Loucy (cell line): ENCODE results near the gene KDELR1.

ENCODE experiments used
- H2AFZ ChIP-seq: fragments of 200-600 bp; sonication (generic); 2 replicates; pipeline ENCODE4 v1.6.0; 2016; ENCODE audit warnings: antibody characterized with exemption, mild to moderate bottlenecking, low read length, moderate library complexity
- H3F3A ChIP-seq: fragments of 200-600 bp; 2 replicates; pipeline ENCODE4 v1.6.0; 2016; ENCODE audit warnings: antibody characterized with exemption, low read depth, mild to moderate bottlenecking
- H3K27me3 ChIP-seq: fragments of 200-600 bp; sonication (generic); 2 replicates; pipeline ENCODE4 v1.6.1; 2014; ENCODE audit warnings: low read length, mild to moderate bottlenecking; ENCODE audit not compliant: insufficient read depth, poor library complexity, severe bottlenecking
- H3K36me3 ChIP-seq: fragments of 200-600 bp; sonication (generic); 2 replicates; pipeline ENCODE4 v1.6.1; 2016; ENCODE audit warnings: low read length; ENCODE audit not compliant: insufficient read depth
- H3K4me1 ChIP-seq: fragments of 200-600 bp; sonication (generic); 2 replicates; pipeline ENCODE4 v1.5.1; 2014; ENCODE audit warnings: low read length, mild to moderate bottlenecking; ENCODE audit not compliant: insufficient read depth, poor library complexity, severe bottlenecking
- H3K4me2 ChIP-seq: fragments of 200-600 bp; sonication (generic); 2 replicates; pipeline ENCODE4 v1.6.0; 2014; ENCODE audit warnings: antibody characterized with exemption, low read length, low read depth, mild to moderate bottlenecking; ENCODE audit not compliant: poor library complexity, severe bottlenecking
- H3K4me3 ChIP-seq: fragments of 200-600 bp; sonication (generic); 2 replicates; pipeline ENCODE4 v1.5.1; 2014; ENCODE audit warnings: low read length, mild to moderate bottlenecking, mixed read lengths; ENCODE audit not compliant: poor library complexity, severe bottlenecking
- H3K79me2 ChIP-seq: fragments of 200-600 bp; sonication (generic); 2 replicates; pipeline ENCODE4 v1.6.1; 2014; ENCODE audit warnings: low read length; ENCODE audit not compliant: insufficient read depth
- H3K9ac ChIP-seq: fragments of 200-600 bp; sonication (generic); 2 replicates; pipeline ENCODE4 v1.6.0; 2014; ENCODE audit warnings: mild to moderate bottlenecking, low read depth, low read length, moderate library complexity; ENCODE audit not compliant: poor library complexity, severe bottlenecking
- H3K9me2 ChIP-seq: fragments of 200-600 bp; sonication (generic); replicated peaks from 2 replicates; pipeline ENCODE4 v1.6.1; 2016; ENCODE audit warnings: low read depth, low read length, mixed read lengths
- H3K9me3 ChIP-seq: fragments of 200-600 bp; sonication (generic); 2 replicates; pipeline ENCODE4 v1.6.1; 2014; ENCODE audit warnings: mild to moderate bottlenecking, antibody characterized with exemption, low read length, low read depth; ENCODE audit not compliant: insufficient read depth
- H4K20me1 ChIP-seq: fragments of 200-600 bp; sonication (generic); 2 replicates; pipeline ENCODE4 v1.6.0; 2014; ENCODE audit warnings: antibody characterized with exemption, low read length, mild to moderate bottlenecking; ENCODE audit not compliant: insufficient read depth, poor library complexity, severe bottlenecking
- CTCF ChIP-seq: fragments of 200-600 bp; sonication (generic); conservative IDR thresholded peaks from 2 replicates; pipeline ENCODE4 v1.5.1; 2014; ENCODE audit warnings: mild to moderate bottlenecking, antibody characterized with exemption, low read length
- EZH2phosphoT487 ChIP-seq: fragments of 200-600 bp; IDR thresholded peaks from 2 replicates; pipeline ENCODE4 v1.6.1; 2018; ENCODE audit warnings: antibody characterized with exemption, mild to moderate bottlenecking, moderate library complexity, borderline replicate concordance

The KDELR1 gene

GRCh38 chr19:48342414-48342738 lies 49.0 kb downstream of the KDELR1 start:
- Histone ChIP-seq H3K27me3 (no peaks in the 10 kb centered on the region), H3K79me2 (no peaks in the 10 kb centered on the region), H3K9ac (no peak overlapping the region), H3K9me2 (no peaks in the 10 kb centered on the region), H3K4me2 (no peak overlapping the region), H3K36me3 (peaks cover 12% of the 10 kb centered on the region; the same call in 1 of the 2 replicates), H3K4me1 (no peaks in the 10 kb centered on the region), H3K4me3 (no peak overlapping the region), H2AFZ (no peak overlapping the region), H3F3A (no peaks in the 10 kb centered on the region), H4K20me1 (no peaks in the 10 kb centered on the region), H3K9me3 (no peaks in the 10 kb centered on the region)
- TF ChIP-seq EZH2phosphoT487 = no peak
- no peak for TF ChIP-seq CTCF

GRCh38 chr19:48341515-48342413 lies 49.6 kb downstream of the KDELR1 start:
- H3K9me2 ChIP-seq = no peaks in the 10 kb centered on the region
- TF ChIP-seq CTCF (no peak), EZH2phosphoT487 (no peak)
- no peaks in the 10 kb centered on the region for H4K20me1 ChIP-seq
- no peaks in the 10 kb centered on the region for H3F3A ChIP-seq
- no peaks in the 10 kb centered on the region for H3K4me1 ChIP-seq
- H3K9ac ChIP-seq = no peak overlapping the region
- H3K4me3 ChIP-seq = no peak overlapping the region
- no peaks in the 10 kb centered on the region for H3K79me2 ChIP-seq
- H3K4me2 ChIP-seq = no peak overlapping the region
- peaks cover 12% of the 10 kb centered on the region; the same call in 1 of the 2 replicates for H3K36me3 ChIP-seq
- H3K9me3 ChIP-seq = no peaks in the 10 kb centered on the region
- no peak overlapping the region for H2AFZ ChIP-seq
- H3K27me3 ChIP-seq = no peaks in the 10 kb centered on the region

GRCh38 chr19:48340995-48341394 lies 50.4 kb downstream of the KDELR1 start:
- peaks cover 12% of the 10 kb centered on the region; the same call in 1 of the 2 replicates for H3K36me3 ChIP-seq
- H4K20me1 ChIP-seq = no peaks in the 10 kb centered on the region
- H3K27me3 ChIP-seq = no peaks in the 10 kb centered on the region
- H3K9ac ChIP-seq = no peak overlapping the region
- H3K4me2 ChIP-seq = no peak overlapping the region
- no peaks in the 10 kb centered on the region for H3K9me3 ChIP-seq
- no peaks in the 10 kb centered on the region for H3K4me1 ChIP-seq
- no peaks in the 10 kb centered on the region for H3K9me2 ChIP-seq
- H3K79me2 ChIP-seq = no peaks in the 10 kb centered on the region
- TF ChIP-seq CTCF (no peak), EZH2phosphoT487 (no peak)
- H3F3A ChIP-seq = no peaks in the 10 kb centered on the region
- H2AFZ ChIP-seq = no peak overlapping the region
- no peak overlapping the region for H3K4me3 ChIP-seq
